Loucy (cell line): ENCODE measurements around the gene DRC7.

ENCODE experiments used
- CTCF ChIP-seq: fragments of 200-600 bp; sonication (generic); conservative IDR thresholded peaks from 2 replicates; pipeline ENCODE4 v1.5.1; 2014; ENCODE audit warnings: mild to moderate bottlenecking, antibody characterized with exemption, low read length
- EZH2phosphoT487 ChIP-seq: fragments of 200-600 bp; IDR thresholded peaks from 2 replicates; pipeline ENCODE4 v1.6.1; 2018; ENCODE audit warnings: antibody characterized with exemption, mild to moderate bottlenecking, moderate library complexity, borderline replicate concordance

- TF ChIP-seq CTCF (no peak), EZH2phosphoT487 (no peak)
Measured at GRCh38 chr16:57725554-57725953, 30.9 kb downstream of the DRC7 start.
